H1 (cell line): ENCODE measurements around the gene CYP2C19. TPM values are rescaled to one million over a fixed set of nuclear protein-coding genes. Genes with fewer than 3 reads are reported as not detected.

ENCODE experiments used
- polyA plus RNA-seq, 7 experiments: library from polyadenylated mRNA; depleted of rRNA in 3 of 7; stranded (reverse) in 5 of 7; unstranded in 2 of 7; fragments of >200 nt in 5 of 7; fragments of 200-250 nt in 2 of 7; gene quantifications; 1 replicate in 5 of 7; 2 replicates in 1 of 7; 4 replicates in 1 of 7; pipeline versions ENCODE4 v1.2.1 to v1.2.3, GENCODE V29; 2011 to 2013; ENCODE audit warnings: missing spikeins in 2 of 7, mixed read lengths in 2 of 7
- total RNA-seq: library from RNA; stranded (reverse); fragmentation: NEBNext Ultra II Directional; extraction: Animal tissue kit (Norgen Biotek cat#: 25700); gene quantifications from 2 replicates; pipeline ENCODE4 v1.2.1, GENCODE V29; 2021

CYP2C19 gene
- total and polyA plus RNA-seq, 2 of the 8 experiments (the other 6 are each of a cell fraction or from before 2014, with no cell fraction given), result not detected

Other genes with a start within 250 kb of the CYP2C19 start
- 353 and 371 TPM in 2 replicates for gene HELLS, start 216.9 kb upstream of the CYP2C19 start, total RNA-seq
- 112 and 147 TPM in 2 replicates for gene HELLS, start 216.9 kb upstream of the CYP2C19 start, polyA plus RNA-seq (2011; rRNA removed)
- gene CYP2C18, start 79.0 kb upstream of the CYP2C19 start, total RNA-seq, result 0.13 TPM in 1 of 2 replicates, not detected in the other
- 0.17 TPM in 1 of 2 replicates, not detected in the other for gene CYP2C18, start 79.0 kb upstream of the CYP2C19 start, polyA plus RNA-seq (2011; rRNA removed)
- gene CYP2C9, start 176.0 kb downstream of the CYP2C19 start, total RNA-seq, result not detected in 2 replicates
- gene CYP2C9, start 176.0 kb downstream of the CYP2C19 start, polyA plus RNA-seq (2011; rRNA removed), result 0.03 TPM in 1 of 2 replicates, not detected in the other